GM12892 (cell line): ENCODE results near the gene PERM1.
"Not testable (repeated sequence)": the region's sequence is repeated elsewhere in the genome, so short reads cannot be mapped to it uniquely, and the experiment has no call there.

Experiments
- POLR2A ChIP-seq: IDR thresholded peaks from 2 replicates; pipeline ENCODE4 v1.6.1; 2011; ENCODE audit warnings: low read depth, low read length, control low read depth
- TAF1 ChIP-seq: IDR thresholded peaks from 2 replicates; pipeline ENCODE4 v1.6.1; 2011; ENCODE audit warnings: low read depth, mild to moderate bottlenecking, control low read depth, low read length, borderline replicate concordance

GRCh38 chr1:946811-947210, 35.1 kb downstream of the PERM1 start:
- not testable (repeated sequence) for TF ChIP-seq POLR2A, TAF1
